GM12878 (cell line): ENCODE data around the gene FOXI1. TPM values are rescaled to one million over a fixed set of nuclear protein-coding genes. Genes with fewer than 3 reads are reported as not detected.

Experiments
- ATAC-seq: fragments of 200-7000 bp; cut with Tn5 transposase; 3 replicates; pipeline ENCODE4 v1.9.1; 2020; ENCODE audit warnings: mild to moderate bottlenecking, moderate library complexity
- BruUV-seq: library from RNA; stranded (reverse); fragments of 400-500 nt; replicated peaks from 2 replicates; lab custom pipeline; 2021; lab: Mats Ljungman, UMichigan
- CTCF ChIA-PET: fragments of 300-600 bp; sonication (Branson Sonifier 250); formaldehyde crosslinking; extraction: SDS; loops from one replicate; lab custom pipeline; 2021; ENCODE audit warnings: inconsistent platforms; lab: Yijun Ruan, JAX
- POLR2A ChIA-PET: fragments of 350-600 bp; formaldehyde crosslinking; extraction: SDS; loops from one replicate; lab custom pipeline; 2021; ENCODE audit warnings: inconsistent platforms; lab: Charles Lee
- RAD21 ChIA-PET: fragments of 300-600 bp; sonication (Branson Sonifier 250); formaldehyde crosslinking; loops from one replicate; lab custom pipeline; 2023; ENCODE audit warnings: antibody characterized with exemption; ENCODE audit not compliant: unreplicated experiment; lab: Charles Lee
- SMC1A ChIA-PET: fragments of 300-600 bp; sonication (Branson Sonifier 250); formaldehyde crosslinking; loops from one replicate; lab custom pipeline; 2023; ENCODE audit not compliant: unreplicated experiment, uncharacterized antibody; lab: Charles Lee
- DNase-seq: peaks from one replicate; pipeline ENCODE4 v3.0.0-alpha.2; 2011; ENCODE audit warnings: low read depth, low spot score
- FAIRE-seq: peaks from 3 replicates; lab custom pipeline; 2011; peaks lifted over from hg19 to GRCh38; lab: Jason Lieb, UNC
- H2AFZ ChIP-seq: 2 replicates; pipeline ENCODE4 v1.6.0; 2011; ENCODE audit warnings: low read depth, low read length, control low read depth; ENCODE audit not compliant: control insufficient read depth
- H3K27ac ChIP-seq: 2 replicates; pipeline ENCODE4 v1.5.1; 2011; ENCODE audit warnings: control low read depth; ENCODE audit not compliant: control insufficient read depth, insufficient read depth
- H3K27me3 ChIP-seq, 2 experiments: replicated peaks in 1 of 2; 2 replicates each; pipeline versions ENCODE4 v1.6.0 to v1.6.1; 2011; ENCODE audit warnings: low read length in 1 of 2; ENCODE audit not compliant: control insufficient read depth in 2 of 2, insufficient read depth in 2 of 2
- H3K36me3 ChIP-seq, 2 experiments: 2 replicates each; pipeline ENCODE4 v1.5.1; 2011; ENCODE audit warnings: low read length in 1 of 2; ENCODE audit not compliant: control insufficient read depth in 2 of 2, insufficient read depth in 2 of 2
- H3K4me1 ChIP-seq: 2 replicates; pipeline ENCODE4 v1.6.1; 2011; ENCODE audit warnings: mild to moderate bottlenecking, low read length, moderate library complexity, mixed read lengths; ENCODE audit not compliant: control insufficient read depth, insufficient read depth
- H3K4me2 ChIP-seq: 2 replicates; pipeline ENCODE4 v1.6.0; 2011; ENCODE audit warnings: control low read depth; ENCODE audit not compliant: control insufficient read depth, insufficient read depth
- H3K4me3 ChIP-seq: fragments of 200-600 bp; sonication (generic); 2 replicates; pipeline ENCODE4 v1.5.1; 2016
- H3K79me2 ChIP-seq: 2 replicates; pipeline ENCODE4 v1.6.0; 2011; ENCODE audit warnings: low read length; ENCODE audit not compliant: control insufficient read depth, insufficient read depth
- H3K9ac ChIP-seq: 2 replicates; pipeline ENCODE4 v1.8.0; 2011; ENCODE audit warnings: low read length, control low read depth, mixed read lengths; ENCODE audit not compliant: control insufficient read depth, insufficient read depth
- H3K9me3 ChIP-seq: replicated peaks from 3 replicates; pipeline ENCODE4 v1.5.1; 2011; ENCODE audit warnings: mild to moderate bottlenecking, low read length; ENCODE audit not compliant: control insufficient read depth, insufficient read depth
- H4K20me1 ChIP-seq: 2 replicates; pipeline ENCODE4 v1.6.0; 2011; ENCODE audit not compliant: control insufficient read depth, insufficient read depth
- CEBPB ChIP-seq, 2 experiments: fragments of 150-350 bp in 1 of 2; IDR thresholded peaks; 2 replicates each; pipeline ENCODE4 v1.6.1; 2012 to 2014; ENCODE audit warnings: low read depth in 2 of 2, low read length in 2 of 2, borderline replicate concordance in 1 of 2, inconsistent platforms in 1 of 2
- FOS ChIP-seq: IDR thresholded peaks from 3 replicates; pipeline ENCODE4 v1.6.1; 2011; ENCODE audit warnings: borderline replicate concordance; ENCODE audit not compliant: insufficient read length; ENCODE audit errors: extremely low read depth
- JUNB ChIP-seq: IDR thresholded peaks from 2 replicates; pipeline ENCODE4 v1.6.1; 2016; ENCODE audit warnings: antibody characterized with exemption, mild to moderate bottlenecking
- KDM1A ChIP-seq: fragments of 200-600 bp; sonication (generic); IDR thresholded peaks from 2 replicates; pipeline ENCODE4 v1.6.1; 2016; ENCODE audit warnings: borderline replicate concordance
- KLF5 ChIP-seq: fragments of 450-650 bp; IDR thresholded peaks from 2 replicates; pipeline ENCODE4 v1.6.1; 2014; ENCODE audit warnings: mild to moderate bottlenecking; ENCODE audit not compliant: partially characterized antibody
- MXI1 ChIP-seq: fragments of 150-350 bp; IDR thresholded peaks from 2 replicates; pipeline ENCODE4 v1.6.1; 2011; ENCODE audit warnings: low read depth, mild to moderate bottlenecking, inconsistent platforms, low read length, improper control_type of control experiment
- NFYA ChIP-seq: IDR thresholded peaks from 2 replicates; pipeline ENCODE4 v1.6.1; 2011; ENCODE audit warnings: low read depth, mild to moderate bottlenecking, low read length, improper control_type of control experiment, borderline replicate concordance
- RCOR1 ChIP-seq: conservative IDR thresholded peaks from 2 replicates; pipeline ENCODE4 v1.6.1; 2012; ENCODE audit warnings: low read depth, low read length, improper control_type of control experiment
- SREBF2 ChIP-seq: IDR thresholded peaks from 2 replicates; pipeline ENCODE4 v1.6.1; 2012; ENCODE audit warnings: mild to moderate bottlenecking, low read length
- WGBS: methylation state at CpG from one replicate; pipeline ENCODE4 v1.1.6; 2016; ENCODE audit warnings: low lambda C conversion rate; ENCODE audit not compliant: insufficient replicate concordance, insufficient coverage; ENCODE audit errors: missing lambda C conversion rate; 5-methylcytosine and 5-hydroxymethylcytosine counted together
- in situ Hi-C: fragments of 300-500 bp; cut with MboI; formaldehyde crosslinking; loops from 9 replicates; pipeline ENCODE4 v1.14.3; 2018; ENCODE audit warnings: mixed read lengths
- intact Hi-C: fragments of 100-400 bp; cut with micrococcal nuclease; formaldehyde crosslinking; loops from one replicate; pipeline ENCODE4 v1.14.2; 2022; ENCODE audit not compliant: unreplicated experiment
- polyA plus RNA-seq, 11 experiments: library from polyadenylated mRNA; depleted of rRNA in 4 of 11; unstranded in 6 of 11; stranded (reverse) in 5 of 11; fragments of >200 nt; fragmentation: Nextera tagmentation in 4 of 11; fragmentation: Illumina TruSeq in 1 of 11; extraction: Ambion mirVana in 4 of 11; extraction: Trizol in 1 of 11; gene quantifications; 1 replicate in 1 of 11; 2 replicates in 10 of 11; pipeline versions ENCODE4 v1.2.1 to v1.2.3, GENCODE V29; 2011 to 2016; ENCODE audit warnings: inconsistent platforms in 2 of 11, missing spikeins in 2 of 11, low read depth in 1 of 11
- total RNA-seq, 4 experiments: library from RNA; depleted of rRNA in 3 of 4; stranded (reverse); fragments of >200 nt in 3 of 4; fragmentation: Illumina TruSeq in 1 of 4; extraction: Trizol in 1 of 4; gene quantifications; 2 replicates each; pipeline versions ENCODE4 v1.2.1 to v1.2.3, GENCODE V29; 2013 to 2021
- TF ChIP-seq, protein P1 (sequence below): fragments of 450-650 bp; IDR thresholded peaks from 2 replicates; pipeline ENCODE4 v1.6.1; 2017; ENCODE audit warnings: mild to moderate bottlenecking, moderate library complexity

Gene FOXI1
- total and polyA plus RNA-seq, 10 of the 15 experiments (the other 5 are each of a cell fraction or from before 2014, with no cell fraction given), result not detected

GRCh38 chr5:170143710-170144109 is 38.0 kb downstream of the FOXI1 start:
- no peaks in the 10 kb centered on the region for H3K79me2 ChIP-seq
- in situ Hi-C loops (no loop called here), intact Hi-C loops (no loop called here)
- no peak overlapping the region for H2AFZ ChIP-seq
- ChIA-PET POLR2A (no interaction called here), RAD21 (no interaction called here), CTCF (interaction anchor here (1.1 kb wide), 1 partner anchor 40 kb away, joined by 5 read pairs; no protein-coding TSS in a partner anchor), SMC1A (no interaction called here)
- no peak overlapping the region for H3K9ac ChIP-seq
- H3K27ac ChIP-seq, result no peak overlapping the region
- H3K27me3 ChIP-seq, result peaks cover 0 to 3% of the 10 kb centered on the region in 2 experiments; a peak in 3 of 4 replicates
- H3K9me3 ChIP-seq, result no peaks in the 10 kb centered on the region
- ATAC-seq (no peak), DNase-seq (no peak), FAIRE-seq (no peak)
- TF ChIP-seq KLF5 (no peak), JUNB (no peak)
- H4K20me1 ChIP-seq, result no peaks in the 10 kb centered on the region
- no peaks in the 10 kb centered on the region for H3K4me1 ChIP-seq
- WGBS, result 40% methylated on average over 2 of the region's 2 CpGs
- no TSS peak for BruUV-seq
- H3K4me2 ChIP-seq, result no peak overlapping the region
- no peaks in the 10 kb centered on the region for H3K36me3 ChIP-seq
- no peak overlapping the region for H3K4me3 ChIP-seq

- DNase-seq (no peak), FAIRE-seq (no peak), ATAC-seq (no peak)
- CTCF ChIA-PET, result interaction anchor here (0.7 to 1.1 kb wide), 2 partner anchors 32 to 39 kb away, joined by 3 to 5 read pairs; no protein-coding TSS in a partner anchor
- Histone ChIP-seq H3K27ac (no peak overlapping the region), H3K4me1 (no peaks in the 10 kb centered on the region), H3K9ac (no peak overlapping the region), H3K79me2 (no peaks in the 10 kb centered on the region), H3K36me3 (no peaks in the 10 kb centered on the region), H3K4me3 (no peak overlapping the region), H3K4me2 (no peak overlapping the region), H2AFZ (no peak overlapping the region), H3K9me3 (no peaks in the 10 kb centered on the region), H3K27me3 (peaks cover 0 to 3% of the 10 kb centered on the region in 2 experiments; a peak in 3 of 4 replicates), H4K20me1 (no peaks in the 10 kb centered on the region)
- in situ Hi-C loops (no loop called here), intact Hi-C loops (no loop called here)
- no peak for TF ChIP-seq RCOR1
- TF ChIP-seq KDM1A, result no peak
- TF ChIP-seq FOS, result no peak
- no peak for TF ChIP-seq SREBF2
- TF ChIP-seq CEBPB (IDR thresholded peaks at IDR 0.05; ENCODE audit: borderline replicate concordance in 1 of 2, low read depth in 2 of 2, low read length in 2 of 2), result no peak
- TF ChIP-seq NFYA, result no peak
- TF ChIP-seq, protein P1, sequence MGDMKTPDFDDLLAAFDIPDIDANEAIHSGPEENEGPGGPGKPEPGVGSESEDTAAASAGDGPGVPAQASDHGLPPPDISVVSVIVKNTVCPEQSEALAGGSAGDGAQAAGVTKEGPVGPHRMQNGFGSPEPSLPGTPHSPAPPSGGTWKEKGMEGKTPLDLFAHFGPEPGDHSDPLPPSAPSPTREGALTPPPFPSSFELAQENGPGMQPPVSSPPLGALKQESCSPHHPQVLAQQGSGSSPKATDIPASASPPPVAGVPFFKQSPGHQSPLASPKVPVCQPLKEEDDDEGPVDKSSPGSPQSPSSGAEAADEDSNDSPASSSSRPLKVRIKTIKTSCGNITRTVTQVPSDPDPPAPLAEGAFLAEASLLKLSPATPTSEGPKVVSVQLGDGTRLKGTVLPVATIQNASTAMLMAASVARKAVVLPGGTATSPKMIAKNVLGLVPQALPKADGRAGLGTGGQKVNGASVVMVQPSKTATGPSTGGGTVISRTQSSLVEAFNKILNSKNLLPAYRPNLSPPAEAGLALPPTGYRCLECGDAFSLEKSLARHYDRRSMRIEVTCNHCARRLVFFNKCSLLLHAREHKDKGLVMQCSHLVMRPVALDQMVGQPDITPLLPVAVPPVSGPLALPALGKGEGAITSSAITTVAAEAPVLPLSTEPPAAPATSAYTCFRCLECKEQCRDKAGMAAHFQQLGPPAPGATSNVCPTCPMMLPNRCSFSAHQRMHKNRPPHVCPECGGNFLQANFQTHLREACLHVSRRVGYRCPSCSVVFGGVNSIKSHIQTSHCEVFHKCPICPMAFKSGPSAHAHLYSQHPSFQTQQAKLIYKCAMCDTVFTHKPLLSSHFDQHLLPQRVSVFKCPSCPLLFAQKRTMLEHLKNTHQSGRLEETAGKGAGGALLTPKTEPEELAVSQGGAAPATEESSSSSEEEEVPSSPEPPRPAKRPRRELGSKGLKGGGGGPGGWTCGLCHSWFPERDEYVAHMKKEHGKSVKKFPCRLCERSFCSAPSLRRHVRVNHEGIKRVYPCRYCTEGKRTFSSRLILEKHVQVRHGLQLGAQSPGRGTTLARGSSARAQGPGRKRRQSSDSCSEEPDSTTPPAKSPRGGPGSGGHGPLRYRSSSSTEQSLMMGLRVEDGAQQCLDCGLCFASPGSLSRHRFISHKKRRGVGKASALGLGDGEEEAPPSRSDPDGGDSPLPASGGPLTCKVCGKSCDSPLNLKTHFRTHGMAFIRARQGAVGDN, result no peak
- TF ChIP-seq MXI1, result no peak
- RAD21 ChIA-PET, result no interaction called here
- SMC1A ChIA-PET, result no interaction called here
- POLR2A ChIA-PET, result no interaction called here
- no TSS peak for BruUV-seq
- WGBS, result 24% methylated on average over 11 of the region's 11 CpGs
These were observed 38.8 kb downstream of the FOXI1 start for GRCh38 chr5:170144286-170145023.
